SK-N-SH treated with all-trans-retinoic acid at 6 μM for 48 hours (cell line): ENCODE data around the gene ZNF692.

Experiments used
- ARNTL ChIP-seq: fragments of 450-650 bp; formaldehyde crosslinking; IDR thresholded peaks from 2 replicates; pipeline ENCODE4 v1.5.0; 2020; ENCODE audit warnings: low read depth, mild to moderate bottlenecking, moderate library complexity, borderline replicate concordance
- BACH2 ChIP-seq: fragments of 250-450 bp; sonication (Bioruptor Pico); IDR thresholded peaks from 2 replicates; pipeline ENCODE4 v1.9.0; 2021; ENCODE audit warnings: mild to moderate bottlenecking, borderline replicate concordance
- CSDC2 ChIP-seq: fragments of 250-450 bp; sonication (Bioruptor Pico); IDR thresholded peaks from 2 replicates; pipeline ENCODE4 v1.5.0; 2020; ENCODE audit warnings: mild to moderate bottlenecking, moderate library complexity
- CSRNP3 ChIP-seq: fragments of 250-450 bp; sonication (Bioruptor Pico); IDR thresholded peaks from 2 replicates; pipeline ENCODE4 v1.5.1; 2021; ENCODE audit warnings: mild to moderate bottlenecking, moderate library complexity
- ESRRG ChIP-seq: fragments of 250-450 bp; sonication (Bioruptor Pico); IDR thresholded peaks from 2 replicates; pipeline ENCODE4 v1.6.1; 2021; ENCODE audit warnings: mild to moderate bottlenecking
- PATZ1 ChIP-seq: fragments of 250-450 bp; sonication (Bioruptor Pico); IDR thresholded peaks from 2 replicates; pipeline ENCODE4 v1.8.0; 2020; ENCODE audit warnings: mild to moderate bottlenecking, moderate library complexity, borderline replicate concordance
- POU6F1 ChIP-seq: fragments of 250-450 bp; sonication (Bioruptor Pico); IDR thresholded peaks from 2 replicates; pipeline ENCODE4 v1.8.0; 2021; ENCODE audit warnings: low read depth, mild to moderate bottlenecking, moderate library complexity, borderline replicate concordance
- PPARA ChIP-seq: fragments of 250-450 bp; sonication (Bioruptor Pico); IDR thresholded peaks from 2 replicates; pipeline ENCODE4 v1.5.0; 2020; ENCODE audit warnings: mild to moderate bottlenecking, borderline replicate concordance
- RARB ChIP-seq: fragments of 250-450 bp; sonication (Bioruptor Pico); IDR thresholded peaks from 2 replicates; pipeline ENCODE4 v1.8.0; 2021; ENCODE audit warnings: mild to moderate bottlenecking, moderate library complexity
- TSHZ2 ChIP-seq: fragments of 250-450 bp; sonication (Bioruptor Pico); IDR thresholded peaks from 2 replicates; pipeline ENCODE4 v1.5.0; 2020; ENCODE audit warnings: mild to moderate bottlenecking, moderate library complexity
- ZC3H10 ChIP-seq: fragments of 250-450 bp; sonication (Bioruptor Pico); IDR thresholded peaks from 2 replicates; pipeline ENCODE4 v1.5.1; 2021; ENCODE audit warnings: mild to moderate bottlenecking, moderate library complexity
- ZFP3 ChIP-seq: fragments of 250-450 bp; sonication (Bioruptor Pico); IDR thresholded peaks from 2 replicates; pipeline ENCODE4 v1.5.0; 2020; ENCODE audit warnings: mild to moderate bottlenecking, moderate library complexity
- ZFP30 ChIP-seq: fragments of 450-650 bp; formaldehyde crosslinking; IDR thresholded peaks from 2 replicates; pipeline ENCODE4 v1.5.0; 2022; ENCODE audit warnings: mild to moderate bottlenecking, moderate library complexity

- TF ChIP-seq ESRRG: no peak
- no peak for TF ChIP-seq ZFP3 (CRISPR knock-in tag)
- TF ChIP-seq ARNTL: no peak
- TF ChIP-seq BACH2 (CRISPR knock-in tag): no peak
- no peak for TF ChIP-seq PATZ1
- TF ChIP-seq TSHZ2 (CRISPR knock-in tag): no peak
- TF ChIP-seq RARB (CRISPR knock-in tag): no peak
- TF ChIP-seq CSDC2: no peak
- no peak for TF ChIP-seq ZFP30 (CRISPR knock-in tag)
- no peak for TF ChIP-seq ZC3H10 (CRISPR knock-in tag)
- TF ChIP-seq POU6F1 (CRISPR knock-in tag): no peak
- TF ChIP-seq CSRNP3: no peak
- no peak for TF ChIP-seq PPARA (CRISPR knock-in tag)
These were observed 46.0 kb downstream of the ZNF692 start for GRCh38 chr1:248812736-248813425.
